ENCODE measurements around the gene CTTN. TPM values are rescaled to one million over a fixed set of nuclear protein-coding genes. Genes with fewer than 3 reads are reported as not detected.

Gene CTTN
- total RNA-seq, 2 experiments from 2014 or later, result 22.9 to 25.1 TPM

GRCh38 chr11:70422692-70423522, 24.6 kb downstream of the CTTN start:
- POLR2A ChIA-PET, result no interaction called here
- CTCF ChIA-PET, result no interaction called here

GRCh38 chr11:70423523-70424505, 25.5 kb downstream of the CTTN start:
- ChIA-PET CTCF (no interaction called here), POLR2A (interaction anchor here (0.5 kb wide), 1 partner anchor 136 kb away, joined by 3 read pairs; no protein-coding TSS in a partner anchor)

- ChIA-PET CTCF (no interaction called here), POLR2A (no interaction called here)
These were observed 26.5 kb downstream of the CTTN start for GRCh38 chr11:70424765-70425344.

- CTCF ChIA-PET, result interaction anchor here (0.6 kb wide), 1 partner anchor 52 kb away, joined by 3 read pairs; no protein-coding TSS in a partner anchor
These were observed 29.1 kb downstream of the CTTN start for GRCh38 chr11:70427436-70427835.

GRCh38 chr11:70428701-70429427, 30.5 kb downstream of the CTTN start:
- POLR2A ChIA-PET, result no interaction called here

More at GRCh38 chr11:70427436-70427835, 29.1 kb downstream of the CTTN start:
- POLR2A ChIA-PET, result no interaction called here

GRCh38 chr11:70429428-70429705, 31.0 kb downstream of the CTTN start:
- POLR2A ChIA-PET, result no interaction called here
- CTCF ChIA-PET, result no interaction called here

More at GRCh38 chr11:70428701-70429427, 30.5 kb downstream of the CTTN start:
- CTCF ChIA-PET, result no interaction called here

GRCh38 chr11:70429724-70430521, 31.6 kb downstream of the CTTN start:
- ChIA-PET CTCF (interaction anchor here (0.9 to 1.1 kb wide), 2 partner anchors 10 to 90 kb away, joined by 3 read pairs; no protein-coding TSS in a partner anchor), POLR2A (no interaction called here)

- CTCF ChIA-PET, result interaction anchor here (0.9 to 1.1 kb wide), 2 partner anchors 9 to 91 kb away, joined by 3 read pairs; no protein-coding TSS in a partner anchor
These were observed 32.6 kb downstream of the CTTN start for GRCh38 chr11:70430671-70431574.

GRCh38 chr11:70431611-70432010, 33.3 kb downstream of the CTTN start:
- ChIA-PET POLR2A (no interaction called here), CTCF (no interaction called here)

More at GRCh38 chr11:70430671-70431574, 32.6 kb downstream of the CTTN start:
- POLR2A ChIA-PET, result no interaction called here

- POLR2A ChIA-PET, result no interaction called here
- CTCF ChIA-PET, result no interaction called here
These were observed 33.7 kb downstream of the CTTN start for GRCh38 chr11:70432065-70432464.

GRCh38 chr11:70432580-70432979, 34.3 kb downstream of the CTTN start:
- ChIA-PET CTCF (no interaction called here), POLR2A (no interaction called here)

- CTCF ChIA-PET, result no interaction called here
- POLR2A ChIA-PET, result no interaction called here
These were observed 34.7 kb downstream of the CTTN start for GRCh38 chr11:70433038-70433437.

- ChIA-PET CTCF (no interaction called here), POLR2A (no interaction called here)
These were observed 35.2 kb downstream of the CTTN start for GRCh38 chr11:70433526-70433925.

- CTCF ChIA-PET, result no interaction called here
These were observed 35.9 kb downstream of the CTTN start for GRCh38 chr11:70433966-70434812.

GRCh38 chr11:70434813-70435278, 36.5 kb downstream of the CTTN start:
- ChIA-PET CTCF (no interaction called here), POLR2A (no interaction called here)

More at GRCh38 chr11:70433966-70434812, 35.9 kb downstream of the CTTN start:
- POLR2A ChIA-PET, result no interaction called here

GRCh38 chr11:70435361-70435760, 37.0 kb downstream of the CTTN start:
- ChIA-PET POLR2A (no interaction called here), CTCF (no interaction called here)
